T-helper 17 cell (primary cell): ENCODE measurements around the gene IQCB1. TPM values are rescaled to one million over a fixed set of nuclear protein-coding genes. Genes with fewer than 3 reads are reported as not detected.

ENCODE experiments used
- ATAC-seq: fragments of 150-1000 bp; cut with Tn5 transposase; 2 replicates; pipeline ENCODE4 v1.10.0; 2021; ENCODE audit warnings: mild to moderate bottlenecking, moderate library complexity
- DNase-seq, 3 donors: peaks; one replicate each; pipeline versions ENCODE4 v3.0.0 to v3.0.0-alpha.2; 2020 to 2021
- H3K9me3 ChIP-seq: one replicate; pipeline ENCODE4 v1.7.0; 2013; ENCODE audit warnings: low read length, mild to moderate bottlenecking; ENCODE audit not compliant: control insufficient read depth, poor library complexity, severe bottlenecking
- H3K27ac Mint-ChIP-seq: one replicate; pipeline ENCODE4 v1.8.0; 2022; ENCODE audit warnings: mild to moderate bottlenecking, moderate library complexity, mixed read lengths
- H3K27me3 Mint-ChIP-seq: one replicate; pipeline ENCODE4 v1.8.0; 2022; ENCODE audit warnings: mixed read lengths
- H3K36me3 Mint-ChIP-seq: one replicate; pipeline ENCODE4 v1.8.0; 2022; ENCODE audit warnings: low read depth, mixed read lengths
- H3K4me1 Mint-ChIP-seq: one replicate; pipeline ENCODE4 v1.8.0; 2022; ENCODE audit warnings: mild to moderate bottlenecking, mixed read lengths
- H3K4me3 Mint-ChIP-seq: one replicate; pipeline ENCODE4 v1.8.0; 2022; ENCODE audit warnings: mild to moderate bottlenecking, moderate library complexity, mixed read lengths
- total RNA-seq, 4 donors: library from RNA in 2 of 4; stranded (reverse) in 2 of 4; gene quantifications; one replicate each; pipeline ENCODE4 v1.2.3 and lab custom pipeline; 2022 to 2026

The IQCB1 gene
- total RNA-seq, 2 donors from 2014 or later, result 47.4 to 55.1 TPM

DNA sequence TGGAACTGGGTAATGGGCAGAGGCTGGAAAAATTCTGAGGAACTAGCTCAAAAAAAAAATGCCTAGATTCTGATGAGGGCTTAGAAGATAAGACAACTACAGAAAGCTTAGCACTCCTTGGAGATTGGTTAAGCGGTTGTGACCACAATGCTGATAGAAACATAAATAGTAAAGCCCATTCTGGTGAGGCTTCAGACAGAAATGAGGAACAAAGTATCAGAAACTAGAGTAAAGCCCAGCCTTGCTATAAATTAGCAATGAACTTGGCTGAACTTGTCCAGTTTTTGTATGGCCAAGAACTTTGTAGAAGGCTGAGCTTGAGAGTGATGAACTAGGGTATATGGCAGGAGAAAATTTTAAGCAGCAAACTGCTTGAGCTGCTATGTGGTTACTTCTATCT is 110.7 kb downstream of the IQCB1 start:
- DNase-seq (no peak), ATAC-seq (no peak)
- Mint-ChIP-seq H3K27me3 (no peaks in the 10 kb centered on the region), H3K4me3 (no peak overlapping the region), H3K27ac (peak overlapping the region; percentile 53), H3K4me1 (peaks cover 15% of the 10 kb centered on the region), H3K36me3 (peaks cover 27% of the 10 kb centered on the region)
- H3K9me3 ChIP-seq, result no peaks in the 10 kb centered on the region

DNA sequence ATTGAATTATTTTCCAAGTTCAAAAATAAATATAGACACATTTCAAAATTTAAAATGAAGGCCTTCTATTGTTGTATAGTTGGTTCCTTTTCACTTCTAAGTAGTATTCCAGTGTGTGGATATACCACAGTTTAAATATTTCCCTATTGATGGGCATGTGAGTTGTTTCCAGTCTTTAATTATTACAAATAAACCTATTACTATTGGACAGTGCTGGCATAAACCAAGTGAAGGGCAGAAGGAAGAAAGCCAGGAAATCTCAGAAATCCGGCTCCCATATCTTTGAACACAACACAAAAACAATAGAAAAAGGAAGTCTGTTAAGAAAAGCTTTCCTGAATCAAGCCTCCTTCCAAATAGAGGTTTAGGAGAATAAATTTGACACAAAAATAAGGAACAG is 111.4 kb downstream of the IQCB1 start:
- H3K27me3 Mint-ChIP-seq, result no peaks in the 10 kb centered on the region
- no peak for DNase-seq
- no peak overlapping the region for H3K27ac Mint-ChIP-seq
- H3K36me3 Mint-ChIP-seq, result peaks cover 27% of the 10 kb centered on the region
- no peaks in the 10 kb centered on the region for H3K9me3 ChIP-seq
- H3K4me1 Mint-ChIP-seq, result peaks cover 15% of the 10 kb centered on the region
- no peak overlapping the region for H3K4me3 Mint-ChIP-seq
- no peak for ATAC-seq

DNA sequence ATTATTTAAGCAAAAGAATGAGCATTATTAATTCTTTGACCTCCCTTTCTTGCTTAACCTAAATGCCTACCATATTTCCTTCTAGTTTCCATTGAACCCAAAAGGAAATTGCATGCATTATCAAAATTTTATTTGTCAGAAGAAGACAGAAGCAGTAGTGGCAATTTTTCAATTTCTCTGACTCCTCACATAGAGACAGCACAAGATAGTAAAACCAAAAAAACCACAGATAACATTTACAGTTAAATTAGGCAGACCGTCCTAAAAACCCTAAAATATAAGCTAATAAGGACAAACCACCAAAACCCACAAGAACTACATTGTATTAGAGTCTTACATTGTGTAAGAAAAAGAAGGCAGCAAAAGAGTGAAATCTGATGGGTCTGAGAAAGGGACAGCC is 112.4 kb downstream of the IQCB1 start:
- Mint-ChIP-seq H3K4me3 (no peak overlapping the region), H3K27me3 (no peaks in the 10 kb centered on the region), H3K27ac (no peak overlapping the region), H3K36me3 (peaks cover 26% of the 10 kb centered on the region), H3K4me1 (peaks cover 22% of the 10 kb centered on the region)
- DNase-seq (no peak), ATAC-seq (no peak)
- H3K9me3 ChIP-seq, result no peaks in the 10 kb centered on the region

DNA sequence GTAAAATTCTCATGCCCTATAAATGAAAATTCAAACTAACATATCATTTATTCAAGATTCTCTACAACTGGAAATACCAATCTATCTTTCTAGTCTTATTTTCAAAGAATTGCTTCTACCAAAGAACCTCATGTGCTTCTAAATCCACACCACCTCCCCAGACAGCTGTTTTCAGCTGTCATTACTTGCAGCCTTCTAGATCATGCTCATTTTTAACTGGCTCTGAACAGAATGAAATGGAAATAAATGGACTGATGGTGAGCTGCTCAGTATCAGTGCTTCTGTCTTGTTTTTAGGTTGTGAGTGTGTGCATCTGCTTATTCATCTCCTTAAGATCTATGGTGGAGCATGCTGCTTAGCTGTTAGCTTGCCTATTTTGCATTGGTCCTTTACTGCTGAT is 114.7 kb downstream of the IQCB1 start:
- no peak for DNase-seq
- Mint-ChIP-seq H3K4me3 (no peak overlapping the region), H3K36me3 (peaks cover 25% of the 10 kb centered on the region), H3K4me1 (peaks cover 22% of the 10 kb centered on the region), H3K27ac (peak overlapping the region; percentile 78), H3K27me3 (no peaks in the 10 kb centered on the region)
- ATAC-seq, result no peak
- H3K9me3 ChIP-seq, result no peaks in the 10 kb centered on the region

Other genes starting within 250 kb of the IQCB1 start
- gene FBXO40, start 241.7 kb downstream of the IQCB1 start, total RNA-seq, result under 1 TPM in 1 of 2 donors, not detected in 1; 0.39 TPM
- 100 to 1,000 TPM; 277 to 292 TPM for gene HCLS1, start 174.2 kb downstream of the IQCB1 start, total RNA-seq
- gene GOLGB1, start 85.3 kb downstream of the IQCB1 start, total RNA-seq, result 10 to 100 TPM; 56.1 to 66.9 TPM
- 1 to 10 TPM; 5.5 to 7.6 TPM for gene EAF2, start 149 bp upstream of the IQCB1 start, total RNA-seq
- 1 to 10 TPM in 1 of 2 donors, under 1 TPM in 1; 0.44 to 2.6 TPM for gene SLC15A2, start 59.3 kb upstream of the IQCB1 start, total RNA-seq
- under 1 TPM in 1 of 2 donors, not detected in 1; 0.32 TPM for gene ILDR1, start 187.2 kb upstream of the IQCB1 start, total RNA-seq
- 1 to 10 TPM; 1.3 to 4.3 TPM for gene CD86, start 220.3 kb upstream of the IQCB1 start, total RNA-seq